Measurements from ENCODE around the gene ANAPC7. TPM values are rescaled to one million over a fixed set of nuclear protein-coding genes. Genes with fewer than 3 reads are reported as not detected.

ANAPC7 gene, protein sequence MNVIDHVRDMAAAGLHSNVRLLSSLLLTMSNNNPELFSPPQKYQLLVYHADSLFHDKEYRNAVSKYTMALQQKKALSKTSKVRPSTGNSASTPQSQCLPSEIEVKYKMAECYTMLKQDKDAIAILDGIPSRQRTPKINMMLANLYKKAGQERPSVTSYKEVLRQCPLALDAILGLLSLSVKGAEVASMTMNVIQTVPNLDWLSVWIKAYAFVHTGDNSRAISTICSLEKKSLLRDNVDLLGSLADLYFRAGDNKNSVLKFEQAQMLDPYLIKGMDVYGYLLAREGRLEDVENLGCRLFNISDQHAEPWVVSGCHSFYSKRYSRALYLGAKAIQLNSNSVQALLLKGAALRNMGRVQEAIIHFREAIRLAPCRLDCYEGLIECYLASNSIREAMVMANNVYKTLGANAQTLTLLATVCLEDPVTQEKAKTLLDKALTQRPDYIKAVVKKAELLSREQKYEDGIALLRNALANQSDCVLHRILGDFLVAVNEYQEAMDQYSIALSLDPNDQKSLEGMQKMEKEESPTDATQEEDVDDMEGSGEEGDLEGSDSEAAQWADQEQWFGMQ
- 20.3 TPM for polyA plus RNA-seq (2013, experiment 1 of 2)
- 21.0 TPM for polyA plus RNA-seq (2013, experiment 2 of 2)

- Histone ChIP-seq H2BK15ac (ENCODE audit: low read depth, poor library complexity, severe bottlenecking) (peak within 1 kb of the TSS; percentile 52), H3K36me3 (ENCODE audit: control insufficient read depth in 1 of 2, insufficient read depth in 2 of 2, low read depth in 1 of 2, low read length in 2 of 2) (peaks cover 11 to 18% of the 10 kb centered on the region in 2 experiments)
- under 1% methylated on average over 54 of the region's 62 CpGs for WGBS
Observed at GRCh38 chr12:110403146-110403975, at the start of gene ANAPC7. Gene ANAPC7, minus strand, starts transcription at chr12:110403708. Its CDS starts 81 bp downstream, at chr12:110403627.

DNA sequence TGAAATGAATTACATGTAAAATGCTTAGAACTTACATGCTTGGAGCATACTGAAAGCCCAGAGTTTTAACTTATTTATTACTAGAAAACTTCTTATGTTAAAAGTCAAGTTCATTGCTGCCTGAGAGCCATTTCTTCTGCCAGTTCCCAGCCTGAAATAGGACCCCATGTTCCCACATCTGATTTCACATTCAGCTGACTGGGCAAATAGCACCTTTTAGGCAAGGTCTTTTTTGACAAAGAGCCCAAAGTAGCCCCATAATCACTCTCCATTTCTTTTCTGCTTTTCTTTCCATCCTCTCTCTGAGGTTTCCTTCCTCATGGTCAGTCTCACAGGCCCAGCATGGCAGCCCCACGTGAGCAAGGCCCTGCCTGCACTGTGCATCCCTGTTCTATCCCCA, 47.8 kb upstream of the ANAPC7 start:
- Histone ChIP-seq H4K8ac (ENCODE audit: low read length) (no peak overlapping the region), H3K9me3 (ENCODE audit: control insufficient read depth, low read length) (no peaks in the 10 kb centered on the region), H2AK5ac (ENCODE audit: low read length, severe bottlenecking) (peak overlapping the region; percentile 87), H3K27ac (ENCODE audit: low read length, poor library complexity, severe bottlenecking) (no peak overlapping the region), H3K14ac (ENCODE audit: low read length in 2 of 2) (no peak overlapping the region), H3K27me3 (ENCODE audit: control insufficient read depth in 1 of 2, insufficient read depth in 1 of 2, low read length in 2 of 2) (no peaks in the 10 kb centered on the region), H2AFZ (ENCODE audit: low read depth, low read length) (no peak overlapping the region), H2BK5ac (ENCODE audit: low read depth, low read length, poor library complexity, severe bottlenecking) (no peak overlapping the region), H3K4me2 (ENCODE audit: low read length, poor library complexity, severe bottlenecking) (no peak overlapping the region), H3K9ac (ENCODE audit: low read length) (peak overlapping the region; percentile 99), H3K4ac (ENCODE audit: low read depth in 1 of 2, low read length in 2 of 2) (no peak overlapping the region), H3K79me1 (replicated peaks; ENCODE audit: low read length, poor library complexity, severe bottlenecking) (peaks cover 2% of the 10 kb centered on the region), H2BK12ac (ENCODE audit: low read length in 2 of 2) (no peak overlapping the region), H3K4me3 (ENCODE audit: insufficient read depth in 1 of 2, low read depth in 1 of 2, low read length in 2 of 2) (no peak overlapping the region), H3K36me3 (ENCODE audit: control insufficient read depth in 1 of 2, insufficient read depth in 2 of 2, low read depth in 1 of 2, low read length in 2 of 2) (peaks cover 22 to 35% of the 10 kb centered on the region in 2 experiments), H2BK120ac (ENCODE audit: low read depth, low read length) (no peak overlapping the region), H3K4me1 (ENCODE audit: control insufficient read depth, insufficient read depth, low read depth, low read length) (peaks cover 3% of the 10 kb centered on the region), H3K18ac (ENCODE audit: low read depth in 1 of 2, low read length in 2 of 2) (no peak overlapping the region), H4K91ac (ENCODE audit: low read length) (no peak overlapping the region), H2BK15ac (ENCODE audit: low read depth, poor library complexity, severe bottlenecking) (no peak overlapping the region), H3K23ac (ENCODE audit: low read length in 2 of 2) (no peak overlapping the region)
- 92% methylated on average over 1 of the region's 1 CpG for WGBS
- DNase-seq = no peak

More at GRCh38 chr12:110403146-110403975, at the start of gene ANAPC7:
- Histone ChIP-seq H3K79me1 (replicated peaks; ENCODE audit: low read length, poor library complexity, severe bottlenecking) (no peaks in the 10 kb centered on the region), H2BK120ac (ENCODE audit: low read depth, low read length) (peak within 1 kb of the TSS; percentile 34), H3K23ac (ENCODE audit: low read length in 2 of 2) (peak within 1 kb of the TSS; percentile 60 to 89), H3K27ac (ENCODE audit: low read length, poor library complexity, severe bottlenecking) (peak within 1 kb of the TSS; percentile 95), H4K8ac (ENCODE audit: low read length) (peak within 1 kb of the TSS; percentile 96), H2BK12ac (ENCODE audit: low read length in 2 of 2) (no peak within 1 kb of the TSS), H3K9me3 (ENCODE audit: control insufficient read depth, low read length) (no peaks in the 10 kb centered on the region), H3K18ac (ENCODE audit: low read depth in 1 of 2, low read length in 2 of 2) (peak within 1 kb of the TSS; percentile 73 to 91), H3K9ac (ENCODE audit: low read length) (peak within 1 kb of the TSS; percentile 100), H3K4me2 (ENCODE audit: low read length, poor library complexity, severe bottlenecking) (peak within 1 kb of the TSS; percentile 88), H2BK5ac (ENCODE audit: low read depth, low read length, poor library complexity, severe bottlenecking) (peak within 1 kb of the TSS; percentile 44), H3K4ac (ENCODE audit: low read depth in 1 of 2, low read length in 2 of 2) (peak within 1 kb of the TSS; percentile 81 to 88), H3K4me1 (ENCODE audit: control insufficient read depth, insufficient read depth, low read depth, low read length) (peaks cover 8% of the 10 kb centered on the region), H2AK5ac (ENCODE audit: low read length, severe bottlenecking) (peak within 1 kb of the TSS; percentile 81), H4K91ac (ENCODE audit: low read length) (peak within 1 kb of the TSS; percentile 68), H2AFZ (ENCODE audit: low read depth, low read length) (peak within 1 kb of the TSS; percentile 96), H3K14ac (ENCODE audit: low read length in 2 of 2) (peak within 1 kb of the TSS in 1 of 2 experiments; percentile 95), H3K27me3 (ENCODE audit: control insufficient read depth in 1 of 2, insufficient read depth in 1 of 2, low read length in 2 of 2) (no peaks in the 10 kb centered on the region), H3K4me3 (ENCODE audit: insufficient read depth in 1 of 2, low read depth in 1 of 2, low read length in 2 of 2) (peak within 1 kb of the TSS; percentile 96 to 98)
- DNase-seq = peak; percentile 94

DNA sequence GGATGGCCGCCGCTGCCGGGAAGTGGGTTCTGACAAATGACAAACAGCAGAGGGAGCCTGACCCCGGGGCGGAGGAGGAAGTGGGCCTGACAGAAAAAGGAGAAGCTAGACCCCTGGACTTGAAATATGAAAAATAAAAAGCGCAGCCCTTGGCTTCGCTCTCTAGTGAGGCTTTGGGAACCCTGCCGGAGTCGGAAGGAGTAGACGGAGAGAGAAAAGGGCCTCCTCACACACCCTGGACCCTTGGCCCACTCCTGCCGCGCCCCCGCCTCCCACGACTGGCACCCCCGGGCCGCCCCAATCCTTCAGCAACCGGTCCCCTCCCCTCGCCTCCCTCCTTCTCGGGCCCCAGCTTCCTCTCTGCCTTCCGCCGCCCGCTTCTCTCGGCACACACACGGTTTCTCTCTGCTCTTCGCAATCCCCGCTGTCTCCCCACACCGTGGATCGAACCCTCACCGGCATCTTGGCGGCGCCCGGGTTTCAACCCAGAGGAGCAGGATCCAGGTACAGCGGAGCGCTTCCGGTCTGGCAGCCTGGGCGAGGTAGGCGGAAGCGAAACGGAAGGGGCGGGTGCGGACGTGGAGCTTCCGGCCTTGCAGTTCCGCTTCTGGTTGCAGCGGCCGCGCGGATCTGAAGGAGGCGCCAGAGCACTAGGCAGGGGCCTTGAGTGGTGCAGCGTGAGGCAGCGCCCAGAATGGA, 46.4 kb upstream of the ANAPC7 start, which contains the start of gene ARPC3:
Gene ARPC3 (minus strand): TSS at position 539 of the 699 bp plus-strand sequence. CDS start 77 bp downstream, at position 462.
- Histone ChIP-seq H3K27me3 (ENCODE audit: control insufficient read depth in 1 of 2, insufficient read depth in 1 of 2, low read length in 2 of 2) (no peaks in the 10 kb centered on the region), H3K9me3 (ENCODE audit: control insufficient read depth, low read length) (no peaks in the 10 kb centered on the region), H4K8ac (ENCODE audit: low read length) (peak within 1 kb of the TSS; percentile 93), H3K18ac (ENCODE audit: low read depth in 1 of 2, low read length in 2 of 2) (peak within 1 kb of the TSS; percentile 44 to 89), H2BK5ac (ENCODE audit: low read depth, low read length, poor library complexity, severe bottlenecking) (peak within 1 kb of the TSS; percentile 22), H3K4me1 (ENCODE audit: control insufficient read depth, insufficient read depth, low read depth, low read length) (peaks cover 3% of the 10 kb centered on the region), H3K79me1 (replicated peaks; ENCODE audit: low read length, poor library complexity, severe bottlenecking) (peaks cover 3% of the 10 kb centered on the region), H3K23ac (ENCODE audit: low read length in 2 of 2) (peak within 1 kb of the TSS in 1 of 2 experiments; percentile 5), H4K91ac (ENCODE audit: low read length) (peak within 1 kb of the TSS; percentile 91), H3K4ac (ENCODE audit: low read depth in 1 of 2, low read length in 2 of 2) (peak within 1 kb of the TSS; percentile 90 to 99), H3K9ac (ENCODE audit: low read length) (peak within 1 kb of the TSS; percentile 99), H3K27ac (ENCODE audit: low read length, poor library complexity, severe bottlenecking) (peak within 1 kb of the TSS; percentile 93), H2BK120ac (ENCODE audit: low read depth, low read length) (peak within 1 kb of the TSS; percentile 91), H2AFZ (ENCODE audit: low read depth, low read length) (no peak within 1 kb of the TSS), H3K4me2 (ENCODE audit: low read length, poor library complexity, severe bottlenecking) (peak within 1 kb of the TSS; percentile 65), H2AK5ac (ENCODE audit: low read length, severe bottlenecking) (peak within 1 kb of the TSS; percentile 88), H3K36me3 (ENCODE audit: control insufficient read depth in 1 of 2, insufficient read depth in 2 of 2, low read depth in 1 of 2, low read length in 2 of 2) (peaks cover 20 to 36% of the 10 kb centered on the region in 2 experiments), H2BK12ac (ENCODE audit: low read length in 2 of 2) (no peak within 1 kb of the TSS), H2BK15ac (ENCODE audit: low read depth, poor library complexity, severe bottlenecking) (peak within 1 kb of the TSS; percentile 93), H3K4me3 (ENCODE audit: insufficient read depth in 1 of 2, low read depth in 1 of 2, low read length in 2 of 2) (peak within 1 kb of the TSS; percentile 85 to 98), H3K14ac (ENCODE audit: low read length in 2 of 2) (peak within 1 kb of the TSS in 1 of 2 experiments; percentile 93)
- DNase-seq = peak; percentile 95
- WGBS = under 1% methylated on average over 43 of the region's 51 CpGs
